Subcutaneous adipose tissue (tissue), 4 donors: ENCODE results near the gene TLR1. TPM values are rescaled to one million over a fixed set of nuclear protein-coding genes. Genes with fewer than 3 reads are reported as not detected.

Experiments used
- CTCF ChIP-seq: fragments of 450-650 bp; IDR thresholded peaks from one replicate; pipeline ENCODE4 v1.5.1; 2016; ENCODE audit warnings: low read depth, mild to moderate bottlenecking, control low read depth, antibody characterized with exemption, moderate library complexity
- total RNA-seq, 4 donors: library from RNA; depleted of rRNA; stranded (reverse); fragments of >200 nt; gene quantifications; one replicate each; pipeline ENCODE4 v1.1.0, GENCODE V29; 2016

The TLR1 gene
- total RNA-seq, 4 donors from 2014 or later = 8.1 to 70.2 (median 32.1) TPM

- TF ChIP-seq CTCF = no peak
Observed at GRCh38 chr4:38769441-38769840, 35.1 kb downstream of the TLR1 start.

GRCh38 chr4:38768968-38769394 is 35.6 kb downstream of the TLR1 start:
- no peak for TF ChIP-seq CTCF

GRCh38 chr4:38765382-38765781 is 39.2 kb downstream of the TLR1 start:
- no peak for TF ChIP-seq CTCF

- TF ChIP-seq CTCF = no peak
Observed at GRCh38 chr4:38764277-38764676, 40.3 kb downstream of the TLR1 start.

- no peak for TF ChIP-seq CTCF
Observed at GRCh38 chr4:38762560-38762959, 42.0 kb downstream of the TLR1 start.

GRCh38 chr4:38759790-38760122 is 44.8 kb downstream of the TLR1 start:
- no peak for TF ChIP-seq CTCF

GRCh38 chr4:38759113-38759789 is 45.3 kb downstream of the TLR1 start:
- no peak for TF ChIP-seq CTCF
